H1 (cell line): ENCODE results near the gene CHD3. TPM values are rescaled to one million over a fixed set of nuclear protein-coding genes. Genes with fewer than 3 reads are reported as not detected.

Experiments
- CTCF ChIA-PET: fragments of 300-600 bp; sonication (Branson Sonifier 250); formaldehyde crosslinking; loops from one replicate; lab custom pipeline; 2021; ENCODE audit not compliant: partially characterized antibody; lab: Charles Lee
- POLR2A ChIA-PET: fragments of 300-600 bp; sonication (Branson Sonifier 250); formaldehyde crosslinking; loops from one replicate; lab custom pipeline; 2021; ENCODE audit warnings: inconsistent platforms; ENCODE audit not compliant: partially characterized antibody; lab: Charles Lee
- DNase-seq, 2 experiments: peaks; one replicate each; pipeline versions ENCODE4 v3.0.0 to v3.0.0-alpha.2; 2010 to 2022; ENCODE audit warnings: low spot score in 2 of 2, low read depth in 1 of 2, mixed read lengths in 1 of 2
- FAIRE-seq: peaks from 2 replicates; lab custom pipeline; 2011; peaks lifted over from hg19 to GRCh38; lab: Jason Lieb, UNC
- H2AFZ ChIP-seq: 2 replicates; pipeline ENCODE4 v1.8.1; 2012; ENCODE audit warnings: low read length, inconsistent platforms
- H2AK5ac ChIP-seq: 2 replicates; pipeline ENCODE4 v1.6.1; 2013; ENCODE audit warnings: low read depth, low read length
- H2BK120ac ChIP-seq: replicated peaks from 2 replicates; pipeline ENCODE3; 2013; ENCODE audit warnings: low read depth, low read length, inconsistent platforms
- H2BK12ac ChIP-seq: 2 replicates; pipeline ENCODE4 v1.6.1; 2013; ENCODE audit warnings: low read depth, low read length
- H2BK15ac ChIP-seq: 2 replicates; pipeline ENCODE4 v1.6.1; 2013; ENCODE audit warnings: low read length
- H2BK20ac ChIP-seq: 2 replicates; pipeline ENCODE4 v1.6.1; 2013; ENCODE audit warnings: low read length
- H2BK5ac ChIP-seq: 2 replicates; pipeline ENCODE4 v1.6.1; 2013; ENCODE audit warnings: low read depth, low read length
- H3K14ac ChIP-seq: 2 replicates; pipeline ENCODE4 v1.6.1; 2013; ENCODE audit warnings: inconsistent platforms; ENCODE audit not compliant: insufficient read length
- H3K18ac ChIP-seq: 2 replicates; pipeline ENCODE4 v1.6.1; 2013; ENCODE audit warnings: low read length; ENCODE audit errors: extremely low read depth
- H3K23ac ChIP-seq: 2 replicates; pipeline ENCODE4 v1.6.1; 2013; ENCODE audit warnings: inconsistent platforms; ENCODE audit not compliant: insufficient read length
- H3K23me2 ChIP-seq: 2 replicates; pipeline ENCODE4 v1.6.1; 2013; ENCODE audit warnings: low read depth, low read length
- H3K27ac ChIP-seq: 2 replicates; pipeline ENCODE4 v1.6.1; 2011; ENCODE audit warnings: low read depth, low read length, inconsistent platforms
- H3K27me3 ChIP-seq, 4 experiments: replicated peaks in 1 of 4; 1 replicate in 1 of 4; 2 replicates in 3 of 4; pipeline versions ENCODE4 v1.6.1 to v1.8.1; 2011 to 2013; ENCODE audit warnings: low read length in 3 of 4, mild to moderate bottlenecking in 3 of 4, inconsistent platforms in 2 of 4, mixed read lengths in 2 of 4, moderate library complexity in 1 of 4; ENCODE audit not compliant: control insufficient read depth in 3 of 4, insufficient read depth in 3 of 4; ENCODE audit errors: extremely low read depth in 1 of 4
- H3K36me3 ChIP-seq, 4 experiments: 2 replicates each; pipeline versions ENCODE4 v1.6.1 to v1.8.1; 2011 to 2013; ENCODE audit warnings: mild to moderate bottlenecking in 4 of 4, low read length in 3 of 4, moderate library complexity in 2 of 4, control low read depth in 1 of 4, inconsistent platforms in 1 of 4; ENCODE audit not compliant: insufficient read depth in 4 of 4, control insufficient read depth in 2 of 4
- H3K4ac ChIP-seq: replicated peaks from 2 replicates; pipeline ENCODE3; 2013; ENCODE audit warnings: low read length, low read depth, mixed read lengths, inconsistent platforms; ENCODE audit not compliant: insufficient read length
- H3K4me1 ChIP-seq, 4 experiments: replicated peaks in 1 of 4; 1 replicate in 1 of 4; 2 replicates in 3 of 4; pipeline versions ENCODE4 v1.6.1 to v1.8.1; 2011 to 2013; ENCODE audit warnings: low read length in 3 of 4, inconsistent platforms in 2 of 4, mixed read lengths in 1 of 4; ENCODE audit not compliant: insufficient read depth in 4 of 4, control insufficient read depth in 3 of 4
- H3K4me2 ChIP-seq, 2 experiments: 2 replicates each; pipeline versions ENCODE4 v1.6.1 to v1.8.1; 2011 to 2013; ENCODE audit warnings: low read depth in 2 of 2, low read length in 2 of 2, control low read depth in 1 of 2, inconsistent platforms in 1 of 2, mild to moderate bottlenecking in 1 of 2; ENCODE audit not compliant: insufficient read depth in 1 of 2
- H3K4me3 ChIP-seq, 4 experiments: fragments of 200-600, 300-600 bp in 1 of 4; sonication (generic), shearing (Covaris generic), sonication (Bioruptor Twin) in 1 of 4; 2 replicates each; pipeline versions ENCODE4 v1.5.1 to v1.8.1; 2011 to 2016; ENCODE audit warnings: low read length in 4 of 4, low read depth in 3 of 4, control low read depth in 2 of 4, inconsistent platforms in 2 of 4, mild to moderate bottlenecking in 2 of 4, mixed read lengths in 1 of 4, moderate library complexity in 1 of 4; ENCODE audit not compliant: insufficient read depth in 2 of 4; ENCODE audit errors: extremely low read depth in 1 of 4
- H3K56ac ChIP-seq: replicated peaks from 2 replicates; pipeline ENCODE3; 2013; ENCODE audit warnings: low read depth, mild to moderate bottlenecking, mixed read lengths, low read length, inconsistent platforms; ENCODE audit not compliant: insufficient read length
- H3K79me1 ChIP-seq: 2 replicates; pipeline ENCODE4 v1.6.1; 2013; ENCODE audit warnings: low read depth, low read length, control low read depth
- H3K79me2 ChIP-seq, 2 experiments: 2 replicates each; pipeline versions ENCODE4 v1.6.1 to v1.8.1; 2012 to 2013; ENCODE audit warnings: low read length in 2 of 2, mild to moderate bottlenecking in 2 of 2, inconsistent platforms in 1 of 2; ENCODE audit not compliant: insufficient read depth in 2 of 2, control insufficient read depth in 1 of 2
- H3K9ac ChIP-seq, 4 experiments: replicated peaks in 1 of 4; 1 replicate in 1 of 4; 2 replicates in 3 of 4; pipeline versions ENCODE4 v1.6.1 to v1.8.1; 2011 to 2013; ENCODE audit warnings: low read depth in 3 of 4, low read length in 3 of 4, control low read depth in 2 of 4, mild to moderate bottlenecking in 2 of 4, moderate library complexity in 2 of 4, inconsistent platforms in 1 of 4; ENCODE audit errors: extremely low read depth in 1 of 4
- H3K9me3 ChIP-seq, 2 experiments: 2 replicates each; pipeline versions ENCODE4 v1.6.1 to v1.8.1; 2012 to 2013; ENCODE audit warnings: mild to moderate bottlenecking in 2 of 2, moderate library complexity in 2 of 2, control low read depth in 1 of 2, inconsistent platforms in 1 of 2, low read depth in 1 of 2, low read length in 1 of 2, mixed read lengths in 1 of 2; ENCODE audit not compliant: insufficient read depth in 2 of 2
- H4K20me1 ChIP-seq, 2 experiments: replicated peaks in 1 of 2; 2 replicates each; pipeline versions ENCODE3 to v1.8.1; 2011 to 2013; ENCODE audit warnings: inconsistent platforms in 2 of 2, low read length in 2 of 2, mild to moderate bottlenecking in 1 of 2; ENCODE audit not compliant: insufficient read depth in 2 of 2, control insufficient read depth in 1 of 2
- H4K5ac ChIP-seq: 2 replicates; pipeline ENCODE4 v1.6.1; 2013; ENCODE audit warnings: low read length, low read depth, mixed read lengths, inconsistent platforms; ENCODE audit not compliant: insufficient read length
- H4K8ac ChIP-seq: 2 replicates; pipeline ENCODE4 v1.8.0; 2013; ENCODE audit warnings: mild to moderate bottlenecking, moderate library complexity, low read length, inconsistent platforms; ENCODE audit not compliant: insufficient read depth; ENCODE audit errors: extremely low read depth
- H4K91ac ChIP-seq: replicated peaks from 2 replicates; pipeline ENCODE3; 2013; ENCODE audit warnings: low read length, mixed read lengths, inconsistent platforms; ENCODE audit not compliant: insufficient read length
- ASH2L ChIP-seq: fragments of 200-600, 300-600 bp; sonication (generic); IDR thresholded peaks from one replicate; pipeline ENCODE4 v1.7.1; 2017; ENCODE audit warnings: low read length
- CHD1 ChIP-seq: IDR thresholded peaks from 2 replicates; pipeline ENCODE4 v1.6.1; 2012; ENCODE audit warnings: low read depth, low read length, improper control_type of control experiment
- CREB1 ChIP-seq: IDR thresholded peaks from 2 replicates; pipeline ENCODE4 v1.6.1; 2012; ENCODE audit warnings: inconsistent platforms
- JUND ChIP-seq: IDR thresholded peaks from 2 replicates; pipeline ENCODE4 v1.6.1; 2011; ENCODE audit warnings: mild to moderate bottlenecking, improper control_type of control experiment, low read length
- KDM4A ChIP-seq: IDR thresholded peaks from one replicate; pipeline ENCODE4 v1.7.1; 2012; ENCODE audit warnings: low read depth, mild to moderate bottlenecking, moderate library complexity, low read length, inconsistent platforms; ENCODE audit not compliant: severe bottlenecking
- MAX ChIP-seq: IDR thresholded peaks from 2 replicates; pipeline ENCODE4 v1.6.1; 2012; ENCODE audit warnings: inconsistent platforms
- NRF1 ChIP-seq: IDR thresholded peaks from 2 replicates; pipeline ENCODE4 v1.6.1; 2011; ENCODE audit warnings: mild to moderate bottlenecking, low read depth, low read length, improper control_type of control experiment
- RXRA ChIP-seq: IDR thresholded peaks from 2 replicates; pipeline ENCODE4 v1.6.1; 2011; ENCODE audit warnings: low read depth, mild to moderate bottlenecking, low read length, moderate library complexity; ENCODE audit not compliant: insufficient read depth
- TAF1 ChIP-seq: IDR thresholded peaks from 2 replicates; pipeline ENCODE4 v1.6.1; 2011; ENCODE audit warnings: mild to moderate bottlenecking, low read depth, low read length
- TAF7 ChIP-seq: optimal IDR thresholded peaks from 2 replicates; pipeline ENCODE3; 2011; ENCODE audit warnings: low read depth, mild to moderate bottlenecking, inconsistent platforms, low read length, moderate library complexity, borderline replicate concordance
- ZNF274 ChIP-seq: IDR thresholded peaks from 2 replicates; pipeline ENCODE4 v1.7.0; 2012; ENCODE audit warnings: low read length, borderline replicate concordance; ENCODE audit errors: extremely low read depth
- WGBS, 2 experiments: shearing (Covaris generic) in 1 of 2; methylation state at CpG; one replicate each; pipeline versions ENCODE4 v1.1.6 to v1.1.7; 2013 to 2015; ENCODE audit warnings: low lambda C conversion rate in 2 of 2, mixed read lengths in 2 of 2, inconsistent platforms in 1 of 2, low coverage in 1 of 2, missing lambda C conversion rate in 1 of 2; ENCODE audit not compliant: insufficient replicate concordance in 2 of 2, insufficient coverage in 1 of 2, insufficient read length in 1 of 2; ENCODE audit errors: extremely low coverage in 1 of 2, missing lambda C conversion rate in 1 of 2; 5-methylcytosine and 5-hydroxymethylcytosine counted together
- polyA plus RNA-seq, 7 experiments: library from polyadenylated mRNA; depleted of rRNA in 3 of 7; stranded (reverse) in 5 of 7; unstranded in 2 of 7; fragments of >200 nt in 5 of 7; fragments of 200-250 nt in 2 of 7; gene quantifications; 1 replicate in 5 of 7; 2 replicates in 1 of 7; 4 replicates in 1 of 7; pipeline versions ENCODE4 v1.2.1 to v1.2.3, GENCODE V29; 2011 to 2013; ENCODE audit warnings: missing spikeins in 2 of 7, mixed read lengths in 2 of 7
- total RNA-seq: library from RNA; stranded (reverse); fragmentation: NEBNext Ultra II Directional; extraction: Animal tissue kit (Norgen Biotek cat#: 25700); gene quantifications from 2 replicates; pipeline ENCODE4 v1.2.1, GENCODE V29; 2021
- TF ChIP-seq, protein P1 (sequence below): IDR thresholded peaks from 2 replicates; pipeline ENCODE4 v1.6.1; 2012; ENCODE audit warnings: inconsistent platforms

Gene CHD3
- total and polyA plus RNA-seq, 2 of the 8 experiments (the other 6 are each of a cell fraction or from before 2014, with no cell fraction given) = 12.3 to 12.9 TPM

DNA sequence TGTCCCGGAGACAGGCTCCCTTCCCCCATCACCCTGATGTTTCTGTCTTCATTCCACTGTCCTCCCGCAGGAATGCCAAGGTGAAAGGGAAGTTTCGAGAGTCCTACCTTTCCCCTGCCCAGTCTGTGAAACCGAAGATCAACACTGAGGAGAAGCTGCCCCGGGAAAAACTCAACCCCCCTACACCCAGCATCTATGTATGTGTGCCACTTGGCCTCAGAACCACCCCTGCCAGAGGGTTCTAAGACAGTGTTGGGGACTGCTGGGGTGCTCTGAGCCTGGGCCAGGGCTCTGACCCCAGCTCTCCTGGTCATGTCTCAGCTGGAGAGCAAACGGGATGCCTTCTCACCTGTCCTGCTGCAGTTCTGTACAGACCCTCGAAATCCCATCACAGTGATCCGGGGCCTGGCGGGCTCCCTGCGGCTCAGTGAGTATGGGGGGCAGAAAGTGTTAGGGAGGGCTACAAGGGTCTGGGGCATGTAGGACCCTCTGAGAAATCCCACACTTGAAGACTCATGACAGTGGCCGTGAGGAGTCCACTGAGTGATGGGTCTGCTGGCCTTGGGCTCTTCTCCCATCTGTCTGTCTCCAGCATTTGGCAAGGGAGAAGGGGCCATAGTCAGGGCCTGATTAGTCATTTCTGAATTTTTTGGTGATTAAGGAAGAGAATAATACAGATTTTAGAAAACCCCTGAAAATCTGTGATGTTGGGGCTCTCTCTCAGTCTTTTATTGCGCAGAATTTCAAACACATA is 38.7 kb upstream of the CHD3 start:
- H2BK12ac ChIP-seq = no peak overlapping the region
- no peaks in the 10 kb centered on the region for H3K9me3 ChIP-seq
- no peak overlapping the region for H3K14ac ChIP-seq
- peaks cover 18 to 41% (median 37%) of the 10 kb centered on the region in 4 experiments for H3K27me3 ChIP-seq
- no peak overlapping the region for H2AFZ ChIP-seq
- POLR2A ChIA-PET = interaction anchor here (0.7 to 4.0 kb wide), 4 partner anchors 10 to 17 kb away, joined by 3 to 24 read pairs (median 3); no protein-coding TSS in a partner anchor
- H3K23me2 ChIP-seq = peaks cover 8% of the 10 kb centered on the region; the same call in 1 of the 2 replicates
- no peak overlapping the region for H3K9ac ChIP-seq
- no peak overlapping the region for H2BK5ac ChIP-seq
- H3K79me2 ChIP-seq = no peaks in the 10 kb centered on the region
- H3K4me1 ChIP-seq = peaks cover 0 to 25% (median 16%) of the 10 kb centered on the region in 4 experiments; a peak in 6 of 7 replicates
- H4K8ac ChIP-seq = no peak overlapping the region
- no peak for FAIRE-seq
- H2AK5ac ChIP-seq = no peak overlapping the region
- no peak overlapping the region for H4K5ac ChIP-seq
- H3K4me2 ChIP-seq = no peak overlapping the region; a peak in 1 of 4 replicates
- H2BK120ac ChIP-seq = no peak overlapping the region
- H3K79me1 ChIP-seq = no peaks in the 10 kb centered on the region
- no peak overlapping the region for H3K27ac ChIP-seq
- H2BK20ac ChIP-seq = no peak overlapping the region
- no peak overlapping the region for H3K18ac ChIP-seq
- peaks cover 0 to 4% (median 0%) of the 10 kb centered on the region in 4 experiments; a peak in 3 of 8 replicates for H3K36me3 ChIP-seq
- no peak overlapping the region for H3K56ac ChIP-seq
- CTCF ChIA-PET = interaction anchor here (0.5 to 4.9 kb wide), 12 partner anchors 9 to 290 kb away, joined by 3 to 44 read pairs (median 4); partner anchors contain the start of gene KDM6B
- no peak overlapping the region for H3K23ac ChIP-seq
- no peak overlapping the region for H3K4ac ChIP-seq
- peaks cover 7 to 24% of the 10 kb centered on the region in 2 experiments for H4K20me1 ChIP-seq
- H3K4me3 ChIP-seq = no peak overlapping the region
- H4K91ac ChIP-seq = no peak overlapping the region
- 82% methylated on average over 12 of the region's 12 CpGs; no CpG with 5 or more reads in 1 of the 2 experiments for WGBS, 2 experiments
- no peak overlapping the region for H2BK15ac ChIP-seq
- DNase-seq = no peak
- no peak for TF ChIP-seq ASH2L
- TF ChIP-seq, protein P1, sequence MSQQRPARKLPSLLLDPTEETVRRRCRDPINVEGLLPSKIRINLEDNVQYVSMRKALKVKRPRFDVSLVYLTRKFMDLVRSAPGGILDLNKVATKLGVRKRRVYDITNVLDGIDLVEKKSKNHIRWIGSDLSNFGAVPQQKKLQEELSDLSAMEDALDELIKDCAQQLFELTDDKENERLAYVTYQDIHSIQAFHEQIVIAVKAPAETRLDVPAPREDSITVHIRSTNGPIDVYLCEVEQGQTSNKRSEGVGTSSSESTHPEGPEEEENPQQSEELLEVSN = no peak
- no peak for TF ChIP-seq KDM4A
- no peak for TF ChIP-seq CREB1
- no peak for TF ChIP-seq JUND
- no peak for TF ChIP-seq TAF7
- no peak for TF ChIP-seq RXRA
- TF ChIP-seq MAX = no peak
- no peak for TF ChIP-seq TAF1
- TF ChIP-seq CHD1 = no peak
- no peak for TF ChIP-seq NRF1
- TF ChIP-seq ZNF274 = no peak
